A549 (cell line): ENCODE results near the gene TMEM255B.

Source experiments
- CTCF ChIP-seq: fragments of >200 bp; sonication (Bioruptor Twin); formaldehyde crosslinking; IDR thresholded peaks from 3 replicates; pipeline ENCODE4 v1.5.1; 2016
- ELK1 ChIP-seq: fragments of 150-350 bp; IDR thresholded peaks from 2 replicates; pipeline ENCODE4 v1.6.1; 2014; ENCODE audit warnings: low read depth, mild to moderate bottlenecking, low read length
- HDAC2 ChIP-seq: fragments of 200-600 bp; sonication (generic); IDR thresholded peaks from 2 replicates; pipeline ENCODE4 v1.6.1; 2016
- MYC ChIP-seq: IDR thresholded peaks from 2 replicates; pipeline ENCODE4 v1.6.1; 2012; ENCODE audit warnings: mild to moderate bottlenecking, inconsistent platforms, low read length, improper control_type of control experiment, borderline replicate concordance
- PHF8 ChIP-seq: fragments of 200-600 bp; sonication (generic); IDR thresholded peaks from 2 replicates; pipeline ENCODE4 v1.6.1; 2016; ENCODE audit warnings: low read depth, mild to moderate bottlenecking, antibody characterized with exemption, moderate library complexity, borderline replicate concordance
- POLR2A ChIP-seq: IDR thresholded peaks from 2 replicates; pipeline ENCODE4 v1.6.1; 2012; ENCODE audit warnings: mild to moderate bottlenecking, low read length
- RCOR1 ChIP-seq: fragments of 150-350 bp; IDR thresholded peaks from 2 replicates; pipeline ENCODE4 v1.6.1; 2014; ENCODE audit warnings: antibody characterized with exemption, low read length, low read depth
- RFX5 ChIP-seq: fragments of 450-650 bp; IDR thresholded peaks from 2 replicates; pipeline ENCODE4 v1.7.1; 2014; ENCODE audit warnings: antibody characterized with exemption, mild to moderate bottlenecking, moderate library complexity
- USF2 ChIP-seq: fragments of 450-650 bp; IDR thresholded peaks from 2 replicates; pipeline ENCODE4 v1.6.1; 2014; ENCODE audit warnings: antibody characterized with exemption
- ZFP36 ChIP-seq: fragments of 450-650 bp; IDR thresholded peaks from 2 replicates; pipeline ENCODE4 v1.6.1; 2014; ENCODE audit warnings: borderline replicate concordance; ENCODE audit not compliant: partially characterized antibody
- TF ChIP-seq, protein P1 (sequence below): IDR thresholded peaks from 2 replicates; pipeline ENCODE4 v1.6.1; 2012

GRCh38 chr13:113850722-113851479 is 91.9 kb downstream of the TMEM255B start:
- TF ChIP-seq CTCF (no peak), POLR2A (no peak), HDAC2 (no peak), RFX5 (no peak), USF2 (no peak), RCOR1 (no peak), ZFP36 (no peak), MYC (no peak), PHF8 (no peak), ELK1 (no peak)
- TF ChIP-seq, protein P1, sequence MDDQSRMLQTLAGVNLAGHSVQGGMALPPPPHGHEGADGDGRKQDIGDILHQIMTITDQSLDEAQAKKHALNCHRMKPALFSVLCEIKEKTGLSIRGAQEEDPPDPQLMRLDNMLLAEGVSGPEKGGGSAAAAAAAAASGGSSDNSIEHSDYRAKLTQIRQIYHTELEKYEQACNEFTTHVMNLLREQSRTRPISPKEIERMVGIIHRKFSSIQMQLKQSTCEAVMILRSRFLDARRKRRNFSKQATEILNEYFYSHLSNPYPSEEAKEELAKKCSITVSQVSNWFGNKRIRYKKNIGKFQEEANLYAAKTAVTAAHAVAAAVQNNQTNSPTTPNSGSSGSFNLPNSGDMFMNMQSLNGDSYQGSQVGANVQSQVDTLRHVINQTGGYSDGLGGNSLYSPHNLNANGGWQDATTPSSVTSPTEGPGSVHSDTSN = no peak
